Urinary bladder (tissue), 4 donors: ENCODE measurements around the gene CAP2. TPM values are rescaled to one million over a fixed set of nuclear protein-coding genes. Genes with fewer than 3 reads are reported as not detected.

Experiments
- DNase-seq: peaks from one replicate; pipeline ENCODE4 v3.0.0-alpha.2; 2015; ENCODE audit errors: extremely low spot score
- H3K27ac ChIP-seq: one replicate; pipeline ENCODE4 v1.5.1; 2013; ENCODE audit warnings: low read depth, mild to moderate bottlenecking, moderate library complexity
- H3K36me3 ChIP-seq: one replicate; pipeline ENCODE4 v1.6.1; 2013; ENCODE audit warnings: mild to moderate bottlenecking, moderate library complexity; ENCODE audit not compliant: insufficient read depth
- H3K4me1 ChIP-seq: one replicate; pipeline ENCODE4 v1.6.1; 2013; ENCODE audit warnings: mild to moderate bottlenecking, moderate library complexity; ENCODE audit not compliant: insufficient read depth
- H3K4me3 ChIP-seq: one replicate; pipeline ENCODE4 v1.5.1; 2013; ENCODE audit warnings: low read depth, low read length
- WGBS: extraction: QIAGEN DNeasy Blood & Tissue Kit; methylation state at CpG from one replicate; pipeline ENCODE4 v1.1.7; 2013; 5-methylcytosine and 5-hydroxymethylcytosine counted together
- polyA plus RNA-seq: library from polyadenylated mRNA; stranded (reverse); fragments of 200-250 nt; gene quantifications from one replicate; pipeline ENCODE4 v1.2.3, GENCODE V29; 2013
- small RNA-seq: library from RNA; depleted of rRNA; stranded (forward); fragments of <200 nt; gene quantifications from one replicate; pipeline ENCODE3, GENCODE V24; 2014
- total RNA-seq: library from RNA; depleted of rRNA; stranded (reverse); fragments of >200 nt; gene quantifications from one replicate; pipeline ENCODE4 v1.2.3, GENCODE V29; 2014
- donor health status: healthy with polysubstance abuse.
- donor health status: healthy.

The CAP2 gene
- total and polyA plus RNA-seq, 2 donors = 19.0 to 34.3 TPM

GRCh38 chr6:17602888-17603287 lies 209.5 kb downstream of the CAP2 start:
- H3K4me3 ChIP-seq = no peak overlapping the region
- H3K27ac ChIP-seq = no peak overlapping the region
- no peaks in the 10 kb centered on the region for H3K36me3 ChIP-seq
- no peaks in the 10 kb centered on the region for H3K4me1 ChIP-seq
- DNase-seq = no peak
- 29% methylated on average over 1 of the region's 1 CpG for WGBS

GRCh38 chr6:17606606-17607005 lies 213.2 kb downstream of the CAP2 start:
- Histone ChIP-seq H3K4me1 (no peaks in the 10 kb centered on the region), H3K27ac (no peak overlapping the region), H3K4me3 (no peak overlapping the region), H3K36me3 (no peaks in the 10 kb centered on the region)
- WGBS = 99% methylated on average over 4 of the region's 4 CpGs
- DNase-seq = no peak

Small RNAs within 50 kb of the gene (small RNA-seq; reads per million reads assigned to genes)
- gene SUMO2P13 = not detected

Other genes with a start within 250 kb of the CAP2 start
- gene RBM24, start 112.2 kb upstream of the CAP2 start, total RNA-seq = 18.1 TPM
- gene RBM24, start 112.2 kb upstream of the CAP2 start, polyA plus RNA-seq = 22.4 TPM
- gene FAM8A1, start 206.7 kb downstream of the CAP2 start, total RNA-seq = 59.9 TPM
- 31.0 TPM for gene FAM8A1, start 206.7 kb downstream of the CAP2 start, polyA plus RNA-seq